GM21390 (cell line): ENCODE data around the gene CALML4.
"Not testable (repeated sequence)": the region's sequence is repeated elsewhere in the genome, so short reads cannot be mapped to it uniquely, and the experiment has no call there.

Source experiments
- ATAC-seq: cut with Tn5 transposase; IDR thresholded peaks from one replicate; pipeline ENCODE4 v1.9.1; 2021; ENCODE audit not compliant: unreplicated experiment

CALML4 gene

DNA sequence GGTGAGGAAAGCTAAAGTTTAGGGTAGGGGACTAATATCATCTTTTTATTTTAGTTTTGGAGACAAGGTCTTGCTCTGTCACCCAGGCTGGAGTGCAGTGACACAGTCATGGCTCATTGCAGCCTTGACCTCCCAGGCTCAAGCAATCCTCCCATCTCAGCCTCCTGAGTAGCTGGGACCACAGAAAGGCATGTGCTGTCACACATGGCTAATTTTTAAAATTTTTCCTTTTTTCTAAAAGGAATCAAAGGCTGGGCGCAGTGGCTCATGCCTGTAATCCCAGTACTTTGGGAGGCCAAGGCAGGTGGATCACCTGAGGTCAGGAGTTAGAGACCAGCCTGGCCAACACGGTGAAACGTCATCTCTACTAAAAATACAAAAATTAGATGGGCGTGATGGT, 20.3 kb upstream of the CALML4 start:
- not testable (repeated sequence) for ATAC-seq

DNA sequence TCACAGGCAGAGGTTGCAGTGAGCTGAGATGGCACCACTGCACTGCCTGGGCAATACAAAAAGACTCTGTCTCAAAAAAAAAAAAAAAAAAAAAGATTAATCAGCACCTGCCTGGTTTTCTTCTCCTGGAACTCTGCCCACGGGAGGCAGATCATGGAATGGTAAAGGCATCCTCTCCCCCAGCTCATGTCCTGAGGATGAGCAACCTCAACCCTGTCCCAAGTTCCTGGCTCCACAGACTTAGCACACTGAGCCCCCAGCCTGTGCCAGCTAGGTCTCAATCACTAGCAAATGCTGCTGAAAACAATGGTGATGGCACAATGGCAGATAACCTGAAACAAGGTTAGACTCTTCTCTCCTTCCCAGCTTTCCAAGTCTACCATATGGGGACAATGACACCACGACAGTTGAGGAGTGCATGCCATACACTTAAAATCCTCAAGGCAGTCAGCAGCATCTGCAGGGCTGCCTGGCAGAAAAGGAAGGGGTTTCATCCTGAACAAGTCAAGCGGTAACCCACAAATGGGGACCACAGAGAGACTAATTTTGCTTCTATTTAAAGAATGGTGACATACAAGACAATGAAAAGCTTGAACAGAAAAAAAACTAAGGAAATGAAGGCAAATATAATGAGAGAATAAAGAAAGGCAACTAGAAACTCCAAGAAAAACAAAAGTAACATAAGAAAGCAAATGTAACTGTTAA, 19.6 kb upstream of the CALML4 start:
- ATAC-seq = no peak

DNA sequence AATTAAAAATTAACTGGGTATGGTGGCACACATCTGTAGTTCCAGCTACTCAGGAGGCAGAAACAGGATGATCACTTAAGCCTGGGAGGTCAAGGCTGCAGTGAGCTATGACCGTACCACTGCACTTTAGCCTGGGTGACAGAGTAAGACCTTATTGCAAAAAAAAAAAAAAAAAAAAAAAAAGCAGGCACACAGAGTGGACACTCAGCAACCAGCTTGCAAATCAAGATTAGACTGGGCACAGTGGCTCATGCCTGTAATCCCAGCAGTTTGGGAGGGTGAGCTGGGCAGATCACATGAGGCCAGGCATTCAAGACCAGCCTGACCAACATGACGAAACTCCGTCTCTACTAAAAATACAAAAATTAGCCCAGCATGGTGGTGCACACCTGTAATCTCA, 19.0 kb upstream of the CALML4 start:
- ATAC-seq = no peak

DNA sequence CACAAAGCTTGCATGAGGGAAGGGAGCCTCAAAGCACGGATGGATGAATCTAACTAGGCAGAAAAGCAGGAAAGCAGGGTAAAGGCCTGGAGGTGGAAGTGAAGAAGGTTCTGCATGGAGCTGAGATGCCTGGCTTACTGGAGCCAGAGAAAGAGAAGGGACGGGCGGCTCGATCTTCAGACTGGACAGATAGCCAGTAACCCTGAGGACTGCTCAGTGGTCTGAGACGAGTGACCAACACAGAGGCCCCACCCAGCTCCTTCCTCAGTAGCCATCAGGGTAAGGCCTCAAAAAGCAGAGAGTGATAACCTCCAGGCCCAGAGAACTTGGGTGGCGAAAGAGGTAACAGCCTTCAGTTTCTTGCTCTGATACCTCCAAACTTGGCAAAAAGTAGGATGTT, 18.0 kb upstream of the CALML4 start:
- ATAC-seq = no peak

DNA sequence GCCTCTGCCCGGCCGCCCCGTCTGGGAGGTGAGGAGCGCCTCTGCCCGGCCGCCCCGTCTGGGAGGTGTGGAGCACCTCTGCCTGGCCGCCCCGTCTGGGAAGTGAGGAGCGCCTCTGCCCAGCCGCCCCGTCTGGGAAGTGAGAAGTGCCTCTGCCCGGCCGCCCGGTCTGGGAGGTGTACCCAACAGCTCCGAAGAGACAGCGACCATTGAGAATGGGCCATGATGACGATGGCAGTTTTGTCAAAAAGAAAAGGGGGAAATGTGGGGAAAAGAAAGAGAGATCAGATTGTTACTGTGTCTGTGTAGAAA, 17.3 kb upstream of the CALML4 start:
- not testable (repeated sequence) for ATAC-seq

DNA sequence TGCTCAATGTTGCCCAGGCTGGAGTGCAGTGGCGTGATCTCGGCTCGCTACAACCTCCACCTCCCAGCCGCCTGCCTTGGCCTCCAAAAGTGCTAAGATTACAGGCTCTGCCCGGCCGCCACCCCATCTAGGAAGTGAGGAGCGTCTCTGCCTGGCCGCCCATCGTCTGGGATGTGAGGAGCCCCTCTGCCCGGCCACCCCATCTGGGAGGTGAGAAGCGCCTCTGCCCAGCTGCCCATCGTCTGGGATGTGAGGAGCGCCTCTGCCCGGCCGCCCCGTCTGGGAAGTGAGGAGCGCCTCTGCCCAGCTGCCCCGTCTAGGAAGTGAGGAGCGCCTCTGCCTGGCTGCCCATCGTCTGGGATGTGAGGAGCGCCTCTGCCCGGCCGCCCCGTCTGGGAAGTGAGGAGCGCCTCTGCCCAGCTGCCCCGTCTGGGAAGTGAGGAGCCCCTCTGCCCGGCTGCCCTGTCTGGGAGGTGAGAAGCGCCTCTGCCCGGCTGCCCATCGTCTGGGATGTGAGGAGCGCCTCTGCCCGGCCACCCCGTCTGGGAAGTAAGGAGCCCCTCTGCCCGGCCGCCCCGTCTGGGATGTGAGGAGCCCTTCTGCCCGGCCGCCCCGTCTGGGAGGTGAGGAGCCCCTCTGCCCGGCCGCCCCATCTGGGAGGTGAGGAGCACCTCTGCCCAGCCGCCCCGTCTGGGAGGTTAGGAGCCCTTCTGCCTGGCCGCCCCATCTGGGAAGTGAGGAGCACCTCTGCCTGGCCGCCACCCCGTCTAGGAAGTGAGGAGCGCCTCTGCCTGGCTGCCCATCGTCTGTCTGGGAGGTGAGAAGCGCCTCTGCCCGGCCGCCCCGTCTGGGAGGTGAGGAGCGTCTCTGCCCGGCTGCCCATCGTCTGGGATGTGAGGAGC, 16.6 kb upstream of the CALML4 start:
- not testable (repeated sequence) for ATAC-seq

DNA sequence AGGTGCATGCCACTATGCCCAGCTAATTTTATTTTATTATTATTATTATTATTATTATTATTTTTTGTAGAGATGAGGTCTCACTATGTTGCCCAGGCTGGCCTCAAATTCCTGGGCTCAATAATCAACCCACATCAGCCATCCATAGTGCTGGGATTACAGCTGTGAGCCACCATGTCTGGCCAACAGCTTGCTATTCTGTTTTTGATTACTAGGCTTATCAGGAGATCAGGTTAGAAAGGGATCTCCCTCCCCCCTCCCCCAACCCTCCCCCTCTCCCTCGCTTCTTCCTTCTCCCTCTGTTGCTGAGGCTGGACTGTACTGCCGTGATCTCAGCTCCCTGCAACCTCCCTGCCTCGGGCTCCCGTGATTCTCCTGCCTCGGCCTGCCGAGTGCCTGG, 15.8 kb upstream of the CALML4 start:
- ATAC-seq = no peak

DNA sequence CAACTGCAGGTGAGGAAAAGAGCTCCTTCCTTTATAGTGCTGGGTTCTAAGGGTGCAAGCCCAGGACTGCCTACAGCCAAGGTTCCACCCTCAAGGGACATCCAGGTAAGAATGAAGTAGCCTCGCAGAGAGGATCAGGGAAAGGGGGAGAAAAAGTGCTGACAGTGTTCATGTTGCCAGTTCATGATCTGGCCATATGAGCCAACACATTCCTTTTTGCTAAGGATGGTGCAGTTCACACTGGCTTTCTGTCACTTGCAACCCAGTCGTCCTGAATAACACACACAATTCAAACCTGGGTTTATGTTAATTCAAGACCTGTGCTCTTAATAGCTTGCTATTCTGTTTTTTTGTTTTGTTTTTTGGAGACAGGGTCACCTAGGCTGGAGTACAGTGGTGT, 15.4 kb upstream of the CALML4 start:
- no peak for ATAC-seq

DNA sequence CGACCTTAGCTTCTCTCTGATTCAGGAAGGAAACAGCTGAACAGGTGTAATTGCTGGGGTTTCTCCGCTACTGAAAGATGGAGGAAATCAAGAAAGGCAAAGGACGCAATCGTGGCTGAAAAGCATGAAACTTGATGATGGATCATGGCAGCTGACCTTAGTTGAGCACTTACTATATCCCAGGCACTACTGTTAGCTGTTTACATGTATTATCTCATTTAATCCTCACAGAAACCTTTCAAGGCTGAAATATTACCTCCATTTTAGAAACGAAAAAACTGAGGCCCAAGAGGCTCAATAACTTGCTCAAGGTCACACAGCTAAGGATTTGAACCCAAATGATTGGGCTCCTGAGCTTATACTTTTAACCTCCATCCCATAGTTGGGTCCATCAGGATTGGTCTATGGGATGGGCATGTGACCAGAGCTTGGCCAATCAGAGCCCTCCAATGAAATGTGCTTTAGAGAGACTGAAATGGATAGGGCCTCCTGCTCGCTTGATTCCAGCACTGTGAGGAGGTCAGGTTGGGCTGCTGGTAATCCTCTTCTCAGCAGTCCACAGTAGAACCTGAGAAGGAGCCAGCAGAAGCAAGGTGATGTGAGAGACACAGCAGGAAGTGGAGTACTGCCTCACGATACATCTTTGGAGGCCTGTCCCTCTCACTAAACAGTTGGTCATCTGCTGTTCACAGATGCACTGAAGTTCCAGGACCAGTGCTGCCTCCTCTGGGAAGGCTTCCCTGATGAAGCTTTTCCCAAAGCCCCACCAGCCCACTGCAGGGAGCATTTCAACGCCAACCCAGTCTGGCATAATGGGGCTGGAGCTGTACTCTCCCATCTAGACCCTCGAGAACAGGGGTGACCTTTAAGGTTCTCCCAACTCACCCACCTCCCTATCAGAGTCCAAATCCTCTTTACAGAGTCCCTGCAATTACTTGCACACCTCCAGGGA, 14.0 kb upstream of the CALML4 start:
- ATAC-seq = no peak

DNA sequence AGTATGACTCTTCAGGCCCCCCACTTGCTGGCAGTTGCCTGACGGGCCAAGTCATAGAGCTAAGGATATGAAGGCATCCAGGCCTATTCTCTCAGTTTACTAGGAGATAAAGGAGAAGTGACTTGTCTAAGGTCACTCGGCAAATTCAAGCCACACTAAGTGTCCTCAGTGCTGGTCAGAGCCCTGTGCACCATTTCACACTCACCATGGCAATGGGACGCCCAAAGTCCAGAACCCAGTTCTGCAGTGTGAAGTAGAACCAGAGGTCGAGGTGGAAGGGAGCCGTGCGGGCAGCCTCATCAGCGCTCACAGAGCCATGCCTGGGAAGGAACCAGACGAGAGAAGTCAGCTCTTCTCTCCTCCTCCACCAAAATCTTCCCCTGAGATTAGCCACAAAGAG, 13.2 kb upstream of the CALML4 start:
- no peak for ATAC-seq

DNA sequence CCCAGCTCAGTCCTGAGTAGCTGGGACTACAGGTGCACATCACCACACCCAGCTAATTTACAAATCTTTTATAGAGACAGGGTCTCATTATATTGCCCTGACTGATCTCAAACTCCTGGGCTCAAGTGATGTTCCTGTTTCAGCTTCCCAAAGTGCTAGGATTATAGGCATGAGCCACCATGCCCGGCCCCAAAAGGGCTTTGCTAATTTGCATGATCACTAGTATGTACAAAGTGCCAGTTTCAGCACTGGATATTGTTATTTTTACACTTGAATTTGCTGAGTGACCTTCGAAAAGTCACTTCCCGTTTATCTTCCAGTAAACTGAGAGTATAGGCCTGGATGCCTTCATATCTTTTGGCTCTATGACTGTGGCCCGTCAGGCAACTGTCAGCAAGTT, 12.2 kb upstream of the CALML4 start:
- ATAC-seq = no peak

DNA sequence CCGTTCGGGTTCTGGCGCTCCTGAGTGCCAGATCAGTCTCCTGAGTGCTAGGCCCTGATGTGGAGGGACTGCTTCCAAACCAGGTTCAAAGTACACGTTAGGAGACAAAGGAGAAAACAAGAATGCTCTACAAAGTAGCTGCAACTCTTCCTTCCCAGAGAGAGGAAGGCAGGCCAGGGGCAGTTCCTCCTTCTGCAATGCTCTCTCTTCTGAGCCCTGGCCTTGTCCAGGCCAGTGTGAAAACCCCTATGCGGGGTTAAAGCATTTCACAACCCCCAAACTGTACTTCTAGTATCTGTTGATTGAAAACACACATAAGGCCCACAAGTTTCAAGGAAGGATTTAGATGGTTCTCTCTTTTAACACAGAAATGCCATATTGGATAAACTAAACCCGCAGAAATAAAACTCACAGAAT, 9.7 kb upstream of the CALML4 start:
- ATAC-seq = no peak

DNA sequence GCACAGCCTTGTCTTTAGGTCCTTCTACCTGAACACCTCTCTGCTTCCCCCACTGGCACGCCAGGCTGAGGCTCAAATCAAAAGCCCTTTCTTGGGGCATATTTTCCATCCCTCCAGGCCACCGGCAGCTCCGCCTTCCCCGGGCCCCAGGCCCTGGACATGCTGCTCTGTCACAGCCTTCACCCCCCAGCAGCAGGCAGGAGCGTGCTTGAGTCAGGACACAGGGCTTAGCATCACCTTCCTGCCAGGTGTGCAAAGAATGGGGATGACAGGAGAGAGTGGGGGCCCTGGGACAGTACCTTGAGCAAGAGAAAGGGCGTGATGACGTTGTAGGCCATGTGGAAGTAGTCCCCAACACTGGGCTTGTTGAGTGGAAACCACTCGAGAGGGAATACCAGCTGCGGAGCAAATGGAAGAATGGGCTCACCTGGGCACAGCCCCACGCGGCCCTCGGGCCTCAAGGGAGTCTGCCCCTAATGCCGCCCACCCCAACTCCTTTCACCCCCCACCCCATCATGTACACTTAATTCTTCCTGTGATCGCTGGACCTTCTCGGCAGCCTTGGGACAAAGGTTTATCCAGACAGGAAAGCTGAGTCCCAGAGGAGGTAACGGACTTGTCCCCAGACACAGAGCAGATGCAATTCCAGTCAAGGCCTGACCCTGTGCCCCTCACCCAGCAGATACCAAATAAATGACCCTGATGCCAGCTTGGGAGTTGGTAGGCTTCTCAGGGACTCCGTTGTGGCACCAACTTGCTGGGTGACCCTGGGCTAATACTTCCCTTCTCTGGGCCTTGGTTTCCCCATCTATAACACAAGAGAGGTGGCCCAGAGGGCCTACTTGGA, 9.1 kb upstream of the CALML4 start:
- ATAC-seq = no peak

DNA sequence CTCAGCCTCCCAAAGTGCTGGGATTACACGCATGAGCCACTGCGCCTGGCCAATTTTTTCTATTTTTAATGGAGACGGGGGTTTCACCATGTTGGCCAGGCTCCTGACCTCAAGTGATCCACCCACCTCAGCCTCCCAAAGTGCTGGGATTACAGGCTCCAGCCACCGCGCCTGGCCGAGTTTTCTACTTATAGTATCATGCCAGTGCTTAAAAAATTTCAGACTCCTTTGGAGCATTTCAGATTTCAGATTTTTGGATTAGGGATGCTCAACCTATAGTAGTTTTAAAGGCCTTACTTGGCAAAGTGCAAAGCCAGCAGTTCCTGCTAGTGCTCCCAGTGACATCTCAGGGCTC, 8.3 kb upstream of the CALML4 start:
- ATAC-seq = not testable (repeated sequence)

DNA sequence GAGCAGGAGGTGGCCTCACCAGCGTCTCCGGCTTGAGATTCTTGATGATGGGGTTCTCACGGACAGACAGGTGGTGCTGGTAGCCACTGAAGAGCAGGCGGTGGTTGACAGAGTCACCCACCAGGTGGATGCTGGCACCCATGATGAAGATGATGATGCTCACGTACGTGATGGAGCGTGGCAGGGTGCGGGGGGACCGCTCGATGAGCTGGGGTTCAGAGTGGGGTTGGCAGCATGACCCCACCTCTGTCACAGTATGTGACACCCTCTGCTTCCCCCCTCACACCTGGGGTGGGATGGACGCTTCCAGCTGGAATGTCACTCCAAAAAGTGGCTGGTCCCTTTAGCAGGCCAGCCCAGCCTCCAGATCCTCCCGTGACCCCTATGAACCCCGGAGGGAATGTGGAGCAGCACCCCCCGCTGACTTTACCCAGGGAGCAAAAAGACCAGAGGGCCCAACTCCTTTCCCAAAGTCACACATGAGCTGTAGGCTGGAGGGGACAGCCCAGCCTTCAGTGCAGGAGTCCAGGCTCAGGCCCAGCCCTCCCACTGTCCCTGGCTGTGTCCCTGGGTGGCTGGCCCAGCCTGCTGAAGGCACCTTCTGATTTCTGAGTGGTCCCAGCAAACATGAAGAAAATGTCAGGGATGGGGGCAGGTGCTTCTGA, 6.7 kb upstream of the CALML4 start:
- no peak for ATAC-seq

DNA sequence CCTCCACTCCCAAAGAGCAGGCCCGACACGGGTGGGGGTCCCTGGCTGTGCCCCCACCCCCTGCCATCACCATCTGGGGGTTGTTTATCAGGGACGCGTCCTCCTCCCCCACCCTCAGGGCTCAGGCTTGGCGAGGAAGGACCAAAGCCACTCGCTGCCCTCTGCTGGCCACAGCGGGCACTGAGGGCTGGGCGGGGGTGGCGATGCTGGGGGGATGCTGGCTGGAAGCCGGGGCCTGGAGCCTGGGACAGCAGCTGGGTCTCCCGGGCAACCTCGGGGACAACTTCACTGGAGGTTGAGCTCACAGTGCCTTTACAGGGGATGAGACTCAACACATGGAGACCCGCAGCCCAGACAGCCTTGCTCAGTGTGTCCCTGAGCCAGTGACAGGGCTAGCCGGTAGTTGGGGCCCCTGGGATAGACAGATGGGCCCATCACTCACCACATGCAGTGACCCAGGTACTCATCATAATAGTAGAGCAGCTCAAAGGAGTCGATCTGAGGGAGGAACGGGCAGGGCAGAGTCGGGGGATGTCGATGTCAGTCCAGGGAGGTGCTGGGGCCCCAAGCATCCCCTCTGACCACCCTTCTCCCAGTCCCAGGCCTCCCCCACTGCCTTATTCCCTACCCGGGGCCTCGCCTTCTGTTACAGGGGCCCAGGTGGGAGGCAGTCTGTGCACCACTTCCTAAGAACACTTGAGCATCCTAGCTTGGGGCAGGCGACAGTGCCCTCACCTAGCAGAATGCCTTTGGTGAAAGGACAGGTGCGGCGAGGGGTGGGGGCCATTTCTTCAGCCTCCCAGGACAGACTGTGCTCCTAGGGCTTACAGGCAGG, 5.9 kb upstream of the CALML4 start:
- no peak for ATAC-seq

DNA sequence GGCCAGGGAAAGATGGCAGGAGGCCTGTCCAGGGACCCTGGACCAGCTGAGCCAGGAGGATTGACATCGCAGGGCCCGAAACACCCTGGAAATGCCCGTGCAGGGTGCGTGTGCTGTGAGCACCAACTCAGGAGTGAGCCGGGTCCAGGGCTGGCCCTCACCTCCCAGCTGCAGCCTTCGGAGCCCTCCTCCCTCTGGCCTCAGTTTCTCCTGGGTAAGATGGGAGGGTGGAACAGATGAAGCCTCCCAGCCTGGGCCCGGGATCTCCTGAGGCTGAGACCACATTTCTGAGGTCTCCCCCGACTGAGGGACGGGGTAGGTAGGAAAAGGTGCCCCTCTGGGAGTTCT, 5.3 kb upstream of the CALML4 start:
- no peak for ATAC-seq

DNA sequence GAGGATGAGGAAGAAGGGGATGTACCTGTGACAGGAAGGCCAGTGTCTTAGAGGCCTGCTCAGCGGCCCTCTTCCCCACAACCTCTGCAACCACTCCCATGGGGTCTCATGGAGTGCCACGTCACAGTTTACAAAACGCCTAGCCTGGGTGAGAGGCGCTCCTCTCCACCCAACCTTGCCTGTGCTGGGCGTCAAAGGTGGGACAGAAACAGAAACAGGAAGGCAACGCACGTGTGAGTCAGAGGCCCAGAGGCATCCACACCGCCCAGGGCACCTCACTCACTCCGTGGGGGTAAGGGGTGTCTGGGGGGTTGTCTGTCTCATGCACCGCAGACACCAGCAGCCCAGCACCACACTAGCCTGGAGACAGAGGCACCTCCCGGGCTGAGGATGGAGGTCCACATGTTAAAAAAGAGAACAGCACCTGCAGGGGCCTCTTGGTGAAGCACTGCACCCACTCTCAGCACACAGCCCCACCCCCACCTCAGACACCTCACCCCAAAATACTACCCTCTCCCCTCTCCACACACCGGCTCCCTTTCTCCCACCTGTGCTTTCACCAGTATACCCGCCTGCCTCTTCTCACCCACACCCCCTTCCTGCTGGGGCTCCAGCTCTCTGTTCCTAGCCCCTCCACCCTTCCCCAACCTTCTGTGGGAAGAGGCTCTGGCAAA, 4.7 kb upstream of the CALML4 start:
- peak; percentile 72 for ATAC-seq

DNA sequence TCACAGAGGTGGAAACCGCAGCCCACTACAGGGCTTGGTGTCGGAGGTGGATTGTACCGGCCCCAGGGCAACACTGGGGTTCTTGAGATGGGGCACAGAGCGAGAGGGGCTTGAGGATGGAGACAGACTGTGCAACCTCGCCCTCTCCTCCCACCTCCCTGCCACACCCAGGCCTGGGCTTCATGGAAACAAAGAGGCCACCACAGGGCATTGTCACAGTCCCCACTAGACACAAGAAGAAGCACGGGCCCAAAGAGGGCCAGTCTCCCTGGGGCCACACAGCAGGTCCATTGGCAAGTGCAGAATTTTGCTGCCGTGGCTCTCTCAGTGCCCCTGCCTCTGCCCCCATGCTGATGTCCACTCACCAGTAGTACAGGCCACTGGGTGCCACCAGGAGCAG, 4.1 kb upstream of the CALML4 start:
- no peak for ATAC-seq
